Mesothelial cell of epicardium (in vitro differentiated cells): ENCODE results near the gene CAMKK1. TPM values are rescaled to one million over a fixed set of nuclear protein-coding genes. Genes with fewer than 3 reads are reported as not detected.

Experiments
- DNase-seq, 2 experiments: peaks; one replicate each; pipeline ENCODE4 v3.0.0; 2021; ENCODE audit warnings: low spot score in 2 of 2; ENCODE audit not compliant: unreplicated experiment in 2 of 2
- H3K27ac Mint-ChIP-seq: 2 replicates; pipeline ENCODE4 v1.8.0; 2021; ENCODE audit warnings: mixed read lengths
- H3K27me3 Mint-ChIP-seq: 2 replicates; pipeline ENCODE4 v1.8.0; 2021; ENCODE audit warnings: low read depth, mixed read lengths
- H3K36me3 Mint-ChIP-seq: 2 replicates; pipeline ENCODE4 v1.8.0; 2021; ENCODE audit warnings: mixed read lengths
- H3K4me1 Mint-ChIP-seq: 2 replicates; pipeline ENCODE4 v1.8.0; 2021; ENCODE audit warnings: mixed read lengths
- H3K4me3 Mint-ChIP-seq: 2 replicates; pipeline ENCODE4 v1.8.0; 2021; ENCODE audit warnings: mild to moderate bottlenecking, moderate library complexity, mixed read lengths
- H3K9me3 Mint-ChIP-seq: 2 replicates; pipeline ENCODE4 v1.8.0; 2021; ENCODE audit warnings: mixed read lengths
- total RNA-seq: library from RNA; stranded (reverse); gene quantifications from 3 replicates; pipeline ENCODE4 v1.2.1, GENCODE V29; 2021
- TF ChIP-seq, protein P1 (sequence below): fragments of 200-600 bp; sonication (generic); IDR thresholded peaks from one replicate; pipeline ENCODE4 v1.5.0; 2021; ENCODE audit warnings: antibody characterized with exemption; ENCODE audit not compliant: unreplicated experiment

Gene CAMKK1
- total RNA-seq, 1 donor from 2014 or later: 4.3 TPM

- no peaks in the 10 kb centered on the region for H3K9me3 Mint-ChIP-seq
- no peak for DNase-seq
- H3K27me3 Mint-ChIP-seq: no peaks in the 10 kb centered on the region
- peaks cover 3% of the 10 kb centered on the region for H3K4me1 Mint-ChIP-seq
- no peak overlapping the region for H3K4me3 Mint-ChIP-seq
- TF ChIP-seq, protein P1, sequence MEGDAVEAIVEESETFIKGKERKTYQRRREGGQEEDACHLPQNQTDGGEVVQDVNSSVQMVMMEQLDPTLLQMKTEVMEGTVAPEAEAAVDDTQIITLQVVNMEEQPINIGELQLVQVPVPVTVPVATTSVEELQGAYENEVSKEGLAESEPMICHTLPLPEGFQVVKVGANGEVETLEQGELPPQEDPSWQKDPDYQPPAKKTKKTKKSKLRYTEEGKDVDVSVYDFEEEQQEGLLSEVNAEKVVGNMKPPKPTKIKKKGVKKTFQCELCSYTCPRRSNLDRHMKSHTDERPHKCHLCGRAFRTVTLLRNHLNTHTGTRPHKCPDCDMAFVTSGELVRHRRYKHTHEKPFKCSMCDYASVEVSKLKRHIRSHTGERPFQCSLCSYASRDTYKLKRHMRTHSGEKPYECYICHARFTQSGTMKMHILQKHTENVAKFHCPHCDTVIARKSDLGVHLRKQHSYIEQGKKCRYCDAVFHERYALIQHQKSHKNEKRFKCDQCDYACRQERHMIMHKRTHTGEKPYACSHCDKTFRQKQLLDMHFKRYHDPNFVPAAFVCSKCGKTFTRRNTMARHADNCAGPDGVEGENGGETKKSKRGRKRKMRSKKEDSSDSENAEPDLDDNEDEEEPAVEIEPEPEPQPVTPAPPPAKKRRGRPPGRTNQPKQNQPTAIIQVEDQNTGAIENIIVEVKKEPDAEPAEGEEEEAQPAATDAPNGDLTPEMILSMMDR: no peak
- H3K36me3 Mint-ChIP-seq: no peaks in the 10 kb centered on the region
- no peak overlapping the region for H3K27ac Mint-ChIP-seq
These were observed 12.2 kb upstream of the CAMKK1 start for GRCh38 chr17:3905017-3905520.

DNA sequence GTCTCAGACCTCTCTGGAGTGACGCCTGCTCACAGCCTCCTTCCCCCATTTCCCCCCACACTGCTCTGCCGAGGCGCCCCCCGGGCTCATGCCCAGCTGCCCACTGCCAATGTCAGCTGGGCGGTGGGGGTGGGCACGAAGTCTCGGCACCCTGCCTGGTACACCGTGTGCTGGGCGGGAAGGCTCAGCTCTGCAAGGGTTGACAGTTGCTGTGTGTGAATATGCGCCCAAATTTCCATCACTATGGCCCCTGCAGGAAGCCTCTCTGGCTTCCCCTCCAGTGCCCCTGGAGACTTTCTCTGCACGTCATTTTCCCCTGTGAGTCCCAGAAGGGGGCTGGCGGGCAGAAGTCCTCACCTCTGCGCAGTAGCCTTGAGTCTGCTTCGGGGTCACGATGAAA, 11.6 kb upstream of the CAMKK1 start:
- TF ChIP-seq, protein P1: no peak
- no peak for DNase-seq
- Mint-ChIP-seq H3K36me3 (no peaks in the 10 kb centered on the region), H3K4me1 (peaks cover 3% of the 10 kb centered on the region), H3K27ac (no peak overlapping the region), H3K9me3 (no peaks in the 10 kb centered on the region), H3K4me3 (no peak overlapping the region), H3K27me3 (no peaks in the 10 kb centered on the region)

GRCh38 chr17:3903881-3904290, 11.0 kb upstream of the CAMKK1 start:
- Mint-ChIP-seq H3K27ac (no peak overlapping the region), H3K4me3 (no peak overlapping the region), H3K4me1 (peaks cover 3% of the 10 kb centered on the region), H3K36me3 (no peaks in the 10 kb centered on the region), H3K27me3 (no peaks in the 10 kb centered on the region), H3K9me3 (no peaks in the 10 kb centered on the region)
- TF ChIP-seq, protein P1: no peak
- DNase-seq: no peak

GRCh38 chr17:3903051-3903825, 10.4 kb upstream of the CAMKK1 start:
- TF ChIP-seq, protein P1: no peak
- H3K4me3 Mint-ChIP-seq: no peak overlapping the region
- no peak overlapping the region for H3K27ac Mint-ChIP-seq

GRCh38 chr17:3900646-3901045, 7.8 kb upstream of the CAMKK1 start:
- no peaks in the 10 kb centered on the region for H3K27me3 Mint-ChIP-seq
- H3K27ac Mint-ChIP-seq: no peak overlapping the region
- TF ChIP-seq, protein P1: no peak

More at GRCh38 chr17:3903051-3903825, 10.4 kb upstream of the CAMKK1 start:
- Mint-ChIP-seq H3K27me3 (no peaks in the 10 kb centered on the region), H3K9me3 (no peaks in the 10 kb centered on the region), H3K36me3 (no peaks in the 10 kb centered on the region), H3K4me1 (peaks cover 3% of the 10 kb centered on the region)
- DNase-seq: no peak

More at GRCh38 chr17:3900646-3901045, 7.8 kb upstream of the CAMKK1 start:
- peaks cover 3% of the 10 kb centered on the region for H3K4me1 Mint-ChIP-seq
- H3K9me3 Mint-ChIP-seq: no peaks in the 10 kb centered on the region
- DNase-seq: no peak
- H3K4me3 Mint-ChIP-seq: no peak overlapping the region
- H3K36me3 Mint-ChIP-seq: no peaks in the 10 kb centered on the region
